ENCODE results near the gene RNPEPL1.

The RNPEPL1 gene

DNA sequence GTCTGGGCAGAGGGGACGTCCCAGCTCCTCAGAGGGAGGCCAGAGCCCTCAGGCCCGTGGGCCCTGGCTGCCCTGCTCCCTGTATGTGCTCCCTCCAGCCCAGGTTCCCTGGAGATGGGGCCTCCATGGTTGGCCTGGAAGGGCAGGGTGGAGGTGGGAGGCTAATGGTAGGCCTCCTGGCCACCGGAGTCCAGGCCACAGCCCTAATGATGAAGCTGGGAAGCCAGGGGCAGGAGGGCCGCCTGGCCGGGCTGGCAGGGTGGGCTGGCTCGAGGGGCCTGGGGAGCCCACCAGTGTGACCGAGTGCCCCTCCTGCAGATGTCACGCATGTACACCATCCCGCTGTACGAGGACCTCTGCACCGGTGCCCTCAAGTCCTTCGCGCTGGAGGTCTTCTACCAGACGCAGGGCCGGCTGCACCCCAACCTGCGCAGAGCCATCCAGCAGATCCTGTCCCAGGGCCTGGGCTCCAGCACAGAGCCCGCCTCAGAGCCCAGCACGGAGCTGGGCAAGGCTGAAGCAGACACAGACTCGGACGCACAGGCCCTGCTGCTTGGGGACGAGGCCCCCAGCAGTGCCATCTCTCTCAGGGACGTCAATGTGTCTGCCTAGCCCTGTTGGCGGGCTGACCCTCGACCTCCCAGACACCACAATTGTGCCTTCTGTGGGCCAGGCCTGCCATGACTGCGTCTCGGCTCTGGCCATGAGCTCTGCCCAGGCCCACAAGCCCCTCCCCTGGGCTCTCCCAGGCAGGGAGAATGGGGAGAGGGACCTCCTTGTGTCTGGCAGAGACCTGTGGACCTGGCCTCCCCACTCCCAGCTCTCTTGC lies 9.2 kb downstream of the RNPEPL1 start:
- no peak for DNase-seq (ENCODE audit: low read depth)

- no peak for DNase-seq (ENCODE audit: low read depth)
Measured at GRCh38 chr2:240578110-240578450, 9.8 kb downstream of the RNPEPL1 start.

GRCh38 chr2:240578488-240578887 lies 10.2 kb downstream of the RNPEPL1 start:
- no peak for DNase-seq (ENCODE audit: low read depth)

GRCh38 chr2:240579071-240579762 lies 10.9 kb downstream of the RNPEPL1 start:
- no peak for DNase-seq (ENCODE audit: low read depth)

DNA sequence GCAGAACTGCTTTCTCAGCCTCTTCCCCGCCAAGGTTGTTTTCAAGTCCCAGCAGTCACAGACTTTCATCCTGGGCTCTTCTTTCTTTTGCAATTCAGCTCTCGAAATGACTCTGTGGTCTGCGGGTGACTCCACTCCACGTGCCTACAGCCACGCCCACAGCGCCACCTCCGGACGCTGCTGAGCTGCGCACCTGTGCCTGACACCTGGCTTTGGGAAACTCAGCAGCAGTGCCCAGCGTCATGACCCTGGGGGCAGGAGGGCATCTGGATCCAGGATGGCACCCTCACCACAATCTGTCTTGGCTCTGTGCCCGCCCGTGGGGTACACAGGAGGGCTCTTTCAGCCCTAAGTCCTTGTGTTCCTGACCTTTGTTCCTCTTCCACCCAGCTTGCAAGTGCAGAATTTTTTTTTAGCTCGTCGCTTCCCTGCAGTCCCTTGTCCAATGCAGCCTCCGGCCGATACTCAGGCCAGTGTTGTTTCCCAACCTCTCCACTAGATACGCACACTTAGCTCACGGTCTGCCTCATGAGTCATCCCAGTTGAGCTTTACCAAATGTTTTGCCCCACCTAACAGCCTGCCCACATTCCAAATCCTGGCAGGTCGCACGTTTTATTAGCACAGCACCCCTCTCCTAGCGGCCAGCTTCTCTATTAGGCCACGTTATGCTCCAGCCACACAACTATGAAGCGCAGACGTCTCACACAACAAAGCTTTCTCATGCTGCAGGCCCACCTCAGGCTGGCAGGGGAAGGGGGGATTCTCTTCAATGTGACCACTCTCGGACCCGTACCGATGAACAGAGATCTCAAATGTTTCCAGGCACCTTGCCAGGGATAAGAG lies 11.7 kb downstream of the RNPEPL1 start:
- DNase-seq (ENCODE audit: low read depth): peak; percentile 60

DNA sequence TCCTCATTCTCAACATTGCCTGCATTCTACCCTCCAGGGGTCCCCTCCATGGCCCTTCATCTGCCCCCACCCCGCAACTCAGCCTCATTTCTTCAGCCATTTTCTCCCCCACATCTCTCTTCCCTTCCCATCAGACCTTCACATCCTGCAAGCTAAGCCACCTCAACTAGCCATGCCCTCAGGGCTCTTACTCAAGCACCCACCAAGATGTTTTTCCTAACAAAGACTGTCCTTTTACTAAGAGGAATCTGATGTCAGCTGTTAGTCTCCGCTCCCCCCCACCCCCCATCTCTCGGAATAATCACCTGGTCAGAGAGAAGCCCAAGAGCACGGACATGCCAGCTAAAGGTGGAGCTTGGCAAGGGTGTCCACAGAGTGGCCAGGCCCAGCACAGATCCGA lies 13.5 kb downstream of the RNPEPL1 start:
- DNase-seq (ENCODE audit: low read depth): no peak

DNA sequence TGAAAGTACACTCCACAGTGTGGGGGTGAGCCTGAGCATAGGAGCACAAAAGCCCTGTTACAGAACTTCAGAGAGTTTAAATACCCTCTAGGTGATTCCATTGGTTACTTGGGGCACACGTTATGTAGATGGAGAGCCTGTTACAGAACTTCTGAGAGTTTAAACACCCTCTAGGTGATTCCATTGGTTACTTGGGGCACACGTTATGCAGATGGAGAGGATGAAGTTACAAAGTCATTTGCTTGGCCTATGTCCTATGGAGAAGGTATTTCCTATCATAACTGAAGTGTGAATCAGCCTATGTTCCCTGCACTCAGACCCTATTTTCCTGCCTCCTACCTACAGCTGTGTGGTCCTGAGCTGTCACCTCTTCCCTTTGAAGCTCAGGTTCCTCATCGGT lies 14.5 kb downstream of the RNPEPL1 start:
- DNase-seq (ENCODE audit: low read depth): no peak

GRCh38 chr2:240583774-240584173 lies 15.5 kb downstream of the RNPEPL1 start:
- no peak for DNase-seq (ENCODE audit: low read depth)

DNA sequence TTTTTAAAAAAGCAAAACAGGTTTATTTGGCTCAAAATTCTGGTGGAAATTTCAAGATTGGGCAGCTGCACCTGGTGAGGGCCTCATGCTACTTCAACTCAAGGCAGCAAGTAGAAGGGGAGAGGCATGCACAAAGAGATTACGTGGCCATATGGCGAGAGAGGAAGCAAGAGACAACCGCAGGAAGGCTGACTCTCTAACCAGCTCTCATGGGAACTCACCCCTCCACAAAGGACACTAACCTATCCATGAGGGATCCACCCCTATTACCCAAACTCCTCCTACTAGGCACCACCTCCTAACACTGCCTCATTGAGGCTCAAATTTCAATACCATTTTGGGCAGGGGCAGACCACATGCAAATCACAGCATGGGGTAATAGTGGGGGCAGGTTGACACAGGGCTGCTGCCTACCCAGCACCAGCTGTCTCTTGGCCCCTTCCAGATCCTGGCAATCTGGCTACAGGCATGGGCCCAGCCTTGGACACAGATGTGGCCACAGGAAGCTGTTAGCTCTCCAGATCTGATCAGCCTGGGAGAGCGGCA lies 16.3 kb downstream of the RNPEPL1 start:
- DNase-seq (ENCODE audit: low read depth): no peak

DNA sequence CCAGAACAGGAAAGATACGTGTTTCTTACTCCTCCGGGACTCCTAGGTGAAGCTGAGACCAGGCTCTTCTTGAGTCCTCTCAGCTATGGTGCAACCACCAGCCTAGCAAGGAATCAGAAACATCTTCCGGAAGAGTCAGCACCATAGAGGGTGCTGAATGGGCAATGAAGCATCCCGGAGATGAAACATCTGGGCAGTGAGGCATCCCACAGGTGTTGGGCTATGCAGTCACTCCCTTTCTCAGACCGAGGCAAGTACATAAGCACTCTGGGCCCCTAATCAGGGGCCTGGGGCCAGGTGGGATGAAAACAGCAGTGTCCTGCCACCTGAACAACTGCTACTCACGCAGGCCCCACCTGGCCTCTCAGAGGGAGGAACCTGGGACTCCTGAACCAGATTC lies 16.8 kb downstream of the RNPEPL1 start:
- no peak for DNase-seq (ENCODE audit: low read depth)

- no peak for DNase-seq (ENCODE audit: low read depth)
Measured at GRCh38 chr2:240585681-240586197, 17.5 kb downstream of the RNPEPL1 start.

- DNase-seq (ENCODE audit: low read depth): peak; percentile 92
Measured at GRCh38 chr2:240586198-240586918, 18.1 kb downstream of the RNPEPL1 start, which contains the start of gene CAPN10. CAPN10 (plus strand) TSS chr2:240586734; CDS start chr2:240586912, 178 bp downstream.

GRCh38 chr2:240586919-240587800 lies 18.9 kb downstream of the RNPEPL1 start:
- DNase-seq (ENCODE audit: low read depth): no peak

GRCh38 chr2:240588006-240588655 lies 19.8 kb downstream of the RNPEPL1 start:
- DNase-seq (ENCODE audit: low read depth): no peak

DNA sequence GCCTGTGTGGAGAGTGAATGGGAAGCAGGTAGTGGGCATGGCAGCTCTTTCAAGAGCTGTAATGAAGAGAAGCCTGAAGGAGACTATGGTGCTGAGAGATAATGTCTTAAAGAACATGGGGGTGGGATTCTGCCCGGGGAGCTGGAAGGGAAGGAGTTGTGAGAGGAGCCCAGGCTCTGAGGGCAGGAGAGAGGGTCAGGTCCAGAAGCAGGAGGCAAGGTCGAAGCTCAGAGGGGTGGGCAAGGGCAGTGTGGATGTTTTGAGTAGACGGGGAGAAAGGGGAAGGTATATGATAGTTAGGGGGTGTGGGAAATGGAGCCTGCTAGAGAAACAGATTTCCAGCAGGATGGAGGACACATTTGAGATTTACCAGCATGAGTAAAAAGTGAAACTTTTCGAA lies 20.4 kb downstream of the RNPEPL1 start:
- DNase-seq (ENCODE audit: low read depth): no peak

DNA sequence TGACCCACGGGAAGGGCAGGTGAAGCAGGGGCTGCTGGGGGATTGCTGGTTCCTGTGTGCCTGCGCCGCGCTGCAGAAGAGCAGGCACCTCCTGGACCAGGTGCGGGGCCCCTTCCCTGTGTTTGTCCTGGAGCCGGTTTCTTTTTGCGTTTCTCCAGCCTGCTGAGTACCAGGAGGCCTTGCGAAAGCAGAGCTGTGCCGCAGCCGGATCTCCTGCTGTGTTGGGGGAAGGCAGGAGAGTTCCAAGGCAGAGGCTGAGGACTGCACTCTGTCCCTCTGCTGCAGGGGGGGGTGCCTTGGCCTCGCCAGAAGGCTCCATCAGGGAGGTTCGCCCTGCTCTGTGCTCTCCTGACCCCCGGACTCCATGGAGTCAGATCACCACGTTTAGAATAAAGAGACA lies 21.1 kb downstream of the RNPEPL1 start:
- DNase-seq (ENCODE audit: low read depth): no peak

GRCh38 chr2:240589850-240590525 lies 21.7 kb downstream of the RNPEPL1 start:
- DNase-seq (ENCODE audit: low read depth): no peak

GRCh38 chr2:240590681-240591111 lies 22.4 kb downstream of the RNPEPL1 start:
- DNase-seq (ENCODE audit: low read depth): no peak

DNA sequence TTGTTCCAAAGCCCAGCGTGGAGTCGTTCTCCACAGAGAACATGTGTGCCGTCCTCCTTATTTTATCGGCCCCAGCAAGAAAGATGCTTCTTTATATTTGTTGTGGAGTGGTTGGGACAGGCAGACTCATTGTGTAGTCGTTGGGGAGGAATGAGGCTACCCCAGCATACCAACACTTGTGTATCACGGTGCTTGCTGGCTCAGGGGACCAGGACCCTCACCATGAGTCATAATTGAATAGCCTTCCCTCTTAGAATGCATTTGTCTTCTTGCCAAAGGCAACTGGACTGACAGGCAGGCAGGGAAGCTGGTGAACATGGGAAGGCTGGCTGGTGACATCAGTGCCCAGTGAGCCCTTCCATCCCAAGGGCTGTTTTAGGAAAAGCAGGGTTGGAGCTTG lies 22.9 kb downstream of the RNPEPL1 start:
- no peak for DNase-seq (ENCODE audit: low read depth)

Data from stromal cell of bone marrow (primary cell).